Breast epithelium (tissue), 4 donors: ENCODE data around the gene PHF21B. TPM values are rescaled to one million over a fixed set of nuclear protein-coding genes. Genes with fewer than 3 reads are reported as not detected.

ENCODE experiments used
- DNase-seq, 2 donors: peaks; one replicate each; pipeline ENCODE4 v3.0.0-alpha.2; 2019; ENCODE audit warnings: low spot score in 2 of 2
- H3K27ac ChIP-seq, 2 donors: fragments of 200-600 bp; sonication (generic) in 1 of 2; one replicate each; pipeline ENCODE4 v1.5.1; 2016 to 2019; ENCODE audit warnings: mild to moderate bottlenecking in 1 of 2
- H3K27me3 ChIP-seq, 2 donors: fragments of 200-600 bp; sonication (generic) in 1 of 2; one replicate each; pipeline versions ENCODE4 v1.5.1 to v1.6.0; 2017 to 2019; ENCODE audit warnings: control low read depth in 1 of 2, mild to moderate bottlenecking in 1 of 2
- H3K36me3 ChIP-seq: fragments of 200-600 bp; one replicate; pipeline ENCODE4 v1.5.1; 2019
- H3K4me1 ChIP-seq, 2 donors: fragments of 200-600 bp; sonication (generic); one replicate each; pipeline ENCODE4 v1.5.1; 2016 to 2019; ENCODE audit warnings: control low read depth in 1 of 2
- H3K4me3 ChIP-seq, 3 donors: fragments of 200-600 bp; sonication (generic); 1 replicate in 2 of 3; 2 replicates in 1 of 3; pipeline ENCODE4 v1.5.1; 2016 to 2019; ENCODE audit warnings: mild to moderate bottlenecking in 3 of 3, moderate library complexity in 2 of 3
- H3K9me3 ChIP-seq, 2 donors: fragments of 200-600 bp; sonication (generic) in 1 of 2; one replicate each; pipeline ENCODE4 v1.5.1; 2016 to 2019; ENCODE audit warnings: control low read depth in 1 of 2
- POLR2A ChIP-seq: fragments of 450-650 bp; IDR thresholded peaks from one replicate; pipeline ENCODE4 v1.6.1; 2016; ENCODE audit warnings: antibody characterized with exemption, mild to moderate bottlenecking, moderate library complexity
- POLR2AphosphoS5 ChIP-seq, 3 donors: sonication (generic); formaldehyde crosslinking; IDR thresholded peaks; one replicate each; pipeline ENCODE4 v1.6.1; 2017; ENCODE audit warnings: antibody characterized with exemption in 3 of 3
- intact Hi-C: fragments of 100-400 bp; cut with DNase I; formaldehyde crosslinking; loops from one replicate; pipeline ENCODE4 v1.15.1; 2023; ENCODE audit warnings: low total_unique reads
- total RNA-seq, 3 donors: library from RNA; depleted of rRNA; stranded (reverse); fragments of >200 nt; gene quantifications; one replicate each; pipeline ENCODE4 v1.1.0, GENCODE V29; 2016
- TF ChIP-seq, protein P1 (sequence below), 3 donors: fragments of 450-650 bp; IDR thresholded peaks; one replicate each; pipeline ENCODE4 v1.5.1; 2016 to 2017; ENCODE audit warnings: antibody characterized with exemption in 3 of 3, mild to moderate bottlenecking in 3 of 3, moderate library complexity in 3 of 3

PHF21B gene
- total RNA-seq, 3 donors from 2014 or later, result 3.6 to 4.1 TPM; not detected in 1

DNA sequence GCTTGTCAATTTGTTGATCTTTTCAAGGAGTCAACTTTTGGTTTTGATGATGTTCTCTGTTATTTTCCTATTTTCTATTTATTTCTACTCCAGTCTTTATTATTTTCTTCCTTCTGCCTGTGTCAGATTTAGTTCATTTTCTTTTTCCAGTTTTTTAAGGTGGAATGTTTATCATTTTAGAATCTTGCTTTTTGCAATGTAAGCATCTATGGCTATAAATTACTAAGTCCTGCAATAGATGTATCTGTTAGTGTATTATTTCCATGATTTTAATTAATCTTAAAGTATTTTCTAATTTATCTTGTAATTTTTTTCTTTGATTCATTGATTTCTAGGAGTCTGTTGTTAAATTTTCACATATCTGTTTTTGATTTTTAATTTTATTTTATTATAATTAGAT, 175.7 kb downstream of the PHF21B start:
- Histone ChIP-seq H3K4me1 (no peaks in the 10 kb centered on the region), H3K4me3 (no peak overlapping the region), H3K27ac (no peak overlapping the region), H3K36me3 (no peaks in the 10 kb centered on the region), H3K9me3 (peaks cover 0 to 6% of the 10 kb centered on the region in 2 donors), H3K27me3 (no peaks in the 10 kb centered on the region)
- no peak for DNase-seq
- intact Hi-C loops, result no loop called here
- no peak for TF ChIP-seq POLR2A
- TF ChIP-seq, protein P1, sequence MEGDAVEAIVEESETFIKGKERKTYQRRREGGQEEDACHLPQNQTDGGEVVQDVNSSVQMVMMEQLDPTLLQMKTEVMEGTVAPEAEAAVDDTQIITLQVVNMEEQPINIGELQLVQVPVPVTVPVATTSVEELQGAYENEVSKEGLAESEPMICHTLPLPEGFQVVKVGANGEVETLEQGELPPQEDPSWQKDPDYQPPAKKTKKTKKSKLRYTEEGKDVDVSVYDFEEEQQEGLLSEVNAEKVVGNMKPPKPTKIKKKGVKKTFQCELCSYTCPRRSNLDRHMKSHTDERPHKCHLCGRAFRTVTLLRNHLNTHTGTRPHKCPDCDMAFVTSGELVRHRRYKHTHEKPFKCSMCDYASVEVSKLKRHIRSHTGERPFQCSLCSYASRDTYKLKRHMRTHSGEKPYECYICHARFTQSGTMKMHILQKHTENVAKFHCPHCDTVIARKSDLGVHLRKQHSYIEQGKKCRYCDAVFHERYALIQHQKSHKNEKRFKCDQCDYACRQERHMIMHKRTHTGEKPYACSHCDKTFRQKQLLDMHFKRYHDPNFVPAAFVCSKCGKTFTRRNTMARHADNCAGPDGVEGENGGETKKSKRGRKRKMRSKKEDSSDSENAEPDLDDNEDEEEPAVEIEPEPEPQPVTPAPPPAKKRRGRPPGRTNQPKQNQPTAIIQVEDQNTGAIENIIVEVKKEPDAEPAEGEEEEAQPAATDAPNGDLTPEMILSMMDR (IDR thresholded peaks at IDR 0.05), result no peak
- no peak for TF ChIP-seq POLR2AphosphoS5 (IDR thresholded peaks at IDR 0.05)

DNA sequence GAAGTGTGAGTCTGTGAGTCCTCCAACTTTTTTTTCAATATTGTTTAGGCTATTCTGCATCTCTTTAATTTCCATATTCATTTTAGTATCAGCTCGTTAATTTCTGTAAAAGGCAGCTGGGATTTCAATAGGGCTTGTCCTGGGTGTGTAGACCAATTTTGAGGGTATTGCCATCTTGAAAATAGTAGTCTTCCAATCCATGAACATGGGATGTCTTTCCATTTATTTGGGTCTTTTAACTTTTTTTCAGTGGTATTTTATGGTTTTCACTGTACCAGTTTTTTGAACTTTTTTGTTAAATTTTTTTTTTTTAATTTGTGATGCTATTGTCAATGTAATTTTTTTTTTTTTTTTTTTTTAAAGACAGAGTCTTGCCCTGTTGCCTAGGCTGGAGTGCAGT, 177.9 kb downstream of the PHF21B start:
- TF ChIP-seq POLR2A (no peak), POLR2AphosphoS5 (IDR thresholded peaks at IDR 0.05) (no peak)
- TF ChIP-seq, protein P1 (IDR thresholded peaks at IDR 0.05), result no peak
- no peak for DNase-seq
- intact Hi-C loops, result no loop called here
- H3K27me3 ChIP-seq, result no peaks in the 10 kb centered on the region
- peaks cover 0 to 6% of the 10 kb centered on the region in 2 donors for H3K9me3 ChIP-seq
- H3K4me1 ChIP-seq, result no peaks in the 10 kb centered on the region
- no peak overlapping the region for H3K27ac ChIP-seq
- H3K4me3 ChIP-seq, result no peak overlapping the region
- no peaks in the 10 kb centered on the region for H3K36me3 ChIP-seq

Other genes starting within 250 kb of the PHF21B start
- 10 to 100 TPM; 40.6 to 53.9 (median 49.2) TPM for gene NUP50, start 153.9 kb upstream of the PHF21B start, total RNA-seq
- 10 to 100 TPM; 29.4 to 45.3 (median 35.1) TPM for gene KIAA0930, start 230.9 kb upstream of the PHF21B start, total RNA-seq